Skeletal muscle satellite cell (primary cell): Measurements from ENCODE around the gene MICAL1.

Experiments used
- H3K27me3 ChIP-seq: 2 replicates; pipeline ENCODE4 v1.7.0; 2013; ENCODE audit warnings: low read length; ENCODE audit not compliant: control insufficient read depth, insufficient read depth
- H3K36me3 ChIP-seq: 2 replicates; pipeline ENCODE4 v1.7.0; 2013; ENCODE audit warnings: mild to moderate bottlenecking, control low read depth, low read length; ENCODE audit not compliant: insufficient read depth
- H3K4me1 ChIP-seq: 2 replicates; pipeline ENCODE4 v1.7.0; 2013; ENCODE audit warnings: low read length; ENCODE audit not compliant: control insufficient read depth, insufficient read depth
- H3K4me2 ChIP-seq: 2 replicates; pipeline ENCODE4 v1.7.0; 2013; ENCODE audit warnings: mild to moderate bottlenecking, low read length
- H3K4me3 ChIP-seq: 2 replicates; pipeline ENCODE4 v1.7.0; 2013; ENCODE audit warnings: low read length
- H3K9ac ChIP-seq: 2 replicates; pipeline ENCODE4 v1.7.0; 2013; ENCODE audit warnings: mild to moderate bottlenecking, low read depth, low read length, moderate library complexity
- H3K9me3 ChIP-seq: replicated peaks from 2 replicates; pipeline ENCODE4 v1.7.0; 2013; ENCODE audit warnings: mild to moderate bottlenecking, control low read depth, low read length

The MICAL1 gene

GRCh38 chr6:109441069-109441816, 14.3 kb downstream of the MICAL1 start:
- Histone ChIP-seq H3K36me3 (peaks cover 39% of the 10 kb centered on the region), H3K27me3 (no peaks in the 10 kb centered on the region), H3K4me1 (peaks cover 16% of the 10 kb centered on the region), H3K4me3 (peak overlapping the region; percentile 87), H3K9ac (peak overlapping the region; percentile 86), H3K4me2 (peak overlapping the region; percentile 97), H3K9me3 (no peaks in the 10 kb centered on the region)

- peaks cover 32% of the 10 kb centered on the region for H3K36me3 ChIP-seq
- peak within 1 kb of the TSS; percentile 87 for H3K4me3 ChIP-seq
- H3K4me1 ChIP-seq: peaks cover 16% of the 10 kb centered on the region
- H3K9me3 ChIP-seq: no peaks in the 10 kb centered on the region
- peak within 1 kb of the TSS; percentile 97 for H3K4me2 ChIP-seq
- peak within 1 kb of the TSS; percentile 86 for H3K9ac ChIP-seq
- no peaks in the 10 kb centered on the region for H3K27me3 ChIP-seq
Measured at GRCh38 chr6:109440331-109441068, 15.1 kb downstream of the MICAL1 start, which contains the start of the genes PPIL6 and SMPD2. Gene PPIL6, minus strand, starts transcription at chr6:109440628. Its CDS starts 38 bp downstream, at chr6:109440590. Gene SMPD2, plus strand, starts transcription at chr6:109440724. Its CDS starts 398 bp downstream, at chr6:109441122.

GRCh38 chr6:109436041-109436440, 19.5 kb downstream of the MICAL1 start:
- H3K9ac ChIP-seq: no peak overlapping the region
- H3K27me3 ChIP-seq: no peaks in the 10 kb centered on the region
- H3K36me3 ChIP-seq: no peaks in the 10 kb centered on the region
- no peak overlapping the region for H3K4me3 ChIP-seq
- peaks cover 6% of the 10 kb centered on the region for H3K4me1 ChIP-seq
- no peaks in the 10 kb centered on the region for H3K9me3 ChIP-seq
- no peak overlapping the region for H3K4me2 ChIP-seq

GRCh38 chr6:109434456-109434855, 21.1 kb downstream of the MICAL1 start:
- no peaks in the 10 kb centered on the region for H3K9me3 ChIP-seq
- no peak overlapping the region for H3K9ac ChIP-seq
- no peaks in the 10 kb centered on the region for H3K27me3 ChIP-seq
- no peak overlapping the region for H3K4me2 ChIP-seq
- H3K36me3 ChIP-seq: no peaks in the 10 kb centered on the region
- H3K4me3 ChIP-seq: no peak overlapping the region
- H3K4me1 ChIP-seq: peaks cover 6% of the 10 kb centered on the region

GRCh38 chr6:109429496-109429895, 26.1 kb downstream of the MICAL1 start:
- Histone ChIP-seq H3K9ac (no peak overlapping the region), H3K4me1 (peaks cover 7% of the 10 kb centered on the region), H3K9me3 (no peaks in the 10 kb centered on the region), H3K4me2 (no peak overlapping the region), H3K36me3 (no peaks in the 10 kb centered on the region), H3K27me3 (no peaks in the 10 kb centered on the region), H3K4me3 (no peak overlapping the region)

- Histone ChIP-seq H3K27me3 (no peaks in the 10 kb centered on the region), H3K9ac (no peak overlapping the region), H3K9me3 (no peaks in the 10 kb centered on the region), H3K4me3 (no peak overlapping the region), H3K4me1 (peaks cover 8% of the 10 kb centered on the region), H3K36me3 (no peaks in the 10 kb centered on the region), H3K4me2 (peak overlapping the region; percentile 44)
Measured at GRCh38 chr6:109428889-109429477, 26.6 kb downstream of the MICAL1 start.

GRCh38 chr6:109424946-109425345, 30.6 kb downstream of the MICAL1 start:
- Histone ChIP-seq H3K27me3 (no peaks in the 10 kb centered on the region), H3K4me2 (no peak overlapping the region), H3K4me1 (peaks cover 8% of the 10 kb centered on the region), H3K36me3 (no peaks in the 10 kb centered on the region), H3K9ac (no peak overlapping the region), H3K9me3 (no peaks in the 10 kb centered on the region), H3K4me3 (no peak overlapping the region)

- peaks cover 4% of the 10 kb centered on the region for H3K4me1 ChIP-seq
- no peaks in the 10 kb centered on the region for H3K27me3 ChIP-seq
Measured at GRCh38 chr6:109421184-109421583, 34.4 kb downstream of the MICAL1 start.

GRCh38 chr6:109420751-109421150, 34.8 kb downstream of the MICAL1 start:
- Histone ChIP-seq H3K4me1 (peaks cover 4% of the 10 kb centered on the region), H3K9me3 (no peaks in the 10 kb centered on the region), H3K9ac (no peak overlapping the region)

More at GRCh38 chr6:109421184-109421583, 34.4 kb downstream of the MICAL1 start:
- no peak overlapping the region for H3K4me3 ChIP-seq
- H3K9me3 ChIP-seq: no peaks in the 10 kb centered on the region
- no peaks in the 10 kb centered on the region for H3K36me3 ChIP-seq
- H3K4me2 ChIP-seq: no peak overlapping the region
- H3K9ac ChIP-seq: no peak overlapping the region

GRCh38 chr6:109417646-109418045, 37.9 kb downstream of the MICAL1 start:
- H3K4me1 ChIP-seq: no peaks in the 10 kb centered on the region
- H3K9ac ChIP-seq: no peak overlapping the region
- H3K36me3 ChIP-seq: no peaks in the 10 kb centered on the region
- no peak overlapping the region for H3K4me3 ChIP-seq
- H3K27me3 ChIP-seq: no peaks in the 10 kb centered on the region
- H3K9me3 ChIP-seq: no peaks in the 10 kb centered on the region
- H3K4me2 ChIP-seq: no peak overlapping the region

More at GRCh38 chr6:109420751-109421150, 34.8 kb downstream of the MICAL1 start:
- Histone ChIP-seq H3K36me3 (no peaks in the 10 kb centered on the region), H3K4me3 (no peak overlapping the region), H3K4me2 (no peak overlapping the region), H3K27me3 (no peaks in the 10 kb centered on the region)

- no peaks in the 10 kb centered on the region for H3K9me3 ChIP-seq
- H3K36me3 ChIP-seq: no peaks in the 10 kb centered on the region
- no peak overlapping the region for H3K4me3 ChIP-seq
- no peak overlapping the region for H3K9ac ChIP-seq
- H3K27me3 ChIP-seq: peaks cover 7% of the 10 kb centered on the region
- H3K4me2 ChIP-seq: no peak overlapping the region
- no peaks in the 10 kb centered on the region for H3K4me1 ChIP-seq
Measured at GRCh38 chr6:109411034-109411433, 44.5 kb downstream of the MICAL1 start.
